ENCODE data around the gene LRPAP1. TPM values are rescaled to one million over a fixed set of nuclear protein-coding genes. Genes with fewer than 3 reads are reported as not detected.
"Not testable (repeated sequence)": the region's sequence is repeated elsewhere in the genome, so short reads cannot be mapped to it uniquely, and the experiment has no call there.

The LRPAP1 gene
- total RNA-seq, 1 donor from 2014 or later: 98.7 TPM

- no peaks in the 10 kb centered on the region for H3K4me1 ChIP-seq
- TF ChIP-seq POLR2AphosphoS5 (IDR thresholded peaks at IDR 0.05; ENCODE audit: insufficient read depth in 1 of 2, low read depth in 1 of 2): no peak
- TF ChIP-seq, protein P1, sequence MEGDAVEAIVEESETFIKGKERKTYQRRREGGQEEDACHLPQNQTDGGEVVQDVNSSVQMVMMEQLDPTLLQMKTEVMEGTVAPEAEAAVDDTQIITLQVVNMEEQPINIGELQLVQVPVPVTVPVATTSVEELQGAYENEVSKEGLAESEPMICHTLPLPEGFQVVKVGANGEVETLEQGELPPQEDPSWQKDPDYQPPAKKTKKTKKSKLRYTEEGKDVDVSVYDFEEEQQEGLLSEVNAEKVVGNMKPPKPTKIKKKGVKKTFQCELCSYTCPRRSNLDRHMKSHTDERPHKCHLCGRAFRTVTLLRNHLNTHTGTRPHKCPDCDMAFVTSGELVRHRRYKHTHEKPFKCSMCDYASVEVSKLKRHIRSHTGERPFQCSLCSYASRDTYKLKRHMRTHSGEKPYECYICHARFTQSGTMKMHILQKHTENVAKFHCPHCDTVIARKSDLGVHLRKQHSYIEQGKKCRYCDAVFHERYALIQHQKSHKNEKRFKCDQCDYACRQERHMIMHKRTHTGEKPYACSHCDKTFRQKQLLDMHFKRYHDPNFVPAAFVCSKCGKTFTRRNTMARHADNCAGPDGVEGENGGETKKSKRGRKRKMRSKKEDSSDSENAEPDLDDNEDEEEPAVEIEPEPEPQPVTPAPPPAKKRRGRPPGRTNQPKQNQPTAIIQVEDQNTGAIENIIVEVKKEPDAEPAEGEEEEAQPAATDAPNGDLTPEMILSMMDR (IDR thresholded peaks at IDR 0.05): no peak
- no peak for DNase-seq (ENCODE audit: extremely low spot score in 2 of 2)
- intact Hi-C loops (cut with DNase I): no loop called here
- H3K27ac ChIP-seq: no peak overlapping the region
- H3K36me3 ChIP-seq: no peaks in the 10 kb centered on the region
- H3K9me3 ChIP-seq: no peaks in the 10 kb centered on the region
- H3K4me3 ChIP-seq: no peak overlapping the region
- no peaks in the 10 kb centered on the region for H3K27me3 ChIP-seq
Measured at GRCh38 chr4:3563403-3563802, 31.2 kb upstream of the LRPAP1 start.

DNA sequence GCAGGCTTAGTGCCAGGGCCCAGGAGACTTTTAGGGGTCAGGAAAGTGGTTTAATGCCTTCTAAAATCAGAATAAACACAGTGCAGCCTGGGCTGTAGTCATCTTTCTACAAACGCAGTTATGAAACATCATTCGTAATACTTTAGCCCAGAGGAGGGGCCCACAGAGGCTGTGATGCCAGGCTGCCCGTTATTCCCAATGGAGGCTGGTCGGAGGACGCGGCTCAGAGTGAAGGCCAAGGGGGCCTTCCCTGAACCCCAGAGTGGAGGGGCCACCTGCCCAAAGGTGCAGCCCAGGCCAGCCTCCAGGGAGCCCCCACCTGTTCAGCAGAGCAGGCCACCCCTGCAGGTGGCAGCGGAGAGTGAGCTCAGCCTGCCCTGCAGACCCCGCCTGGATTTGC, 29.9 kb upstream of the LRPAP1 start:
- H3K36me3 ChIP-seq; H3K27ac ChIP-seq; H3K4me1 ChIP-seq; H3K9me3 ChIP-seq; intact Hi-C loops (cut with DNase I); DNase-seq (ENCODE audit: extremely low spot score in 2 of 2); H3K4me3 ChIP-seq; H3K27me3 ChIP-seq: not testable (repeated sequence)

- H3K9me3 ChIP-seq; intact Hi-C loops (cut with DNase I); H3K27me3 ChIP-seq; H3K4me1 ChIP-seq; DNase-seq (ENCODE audit: extremely low spot score in 2 of 2); H3K27ac ChIP-seq; H3K4me3 ChIP-seq; H3K36me3 ChIP-seq: not testable (repeated sequence)
Measured at GRCh38 chr4:3560465-3560864, 28.2 kb upstream of the LRPAP1 start.

GRCh38 chr4:3559381-3560290, 27.4 kb upstream of the LRPAP1 start:
- H3K36me3 ChIP-seq; H3K4me1 ChIP-seq; intact Hi-C loops (cut with DNase I); H3K9me3 ChIP-seq; H3K27me3 ChIP-seq; H3K4me3 ChIP-seq; H3K27ac ChIP-seq; DNase-seq (ENCODE audit: extremely low spot score in 2 of 2): not testable (repeated sequence)

- H3K27ac ChIP-seq; DNase-seq (ENCODE audit: extremely low spot score in 2 of 2); intact Hi-C loops (cut with DNase I); H3K27me3 ChIP-seq; H3K4me3 ChIP-seq; H3K4me1 ChIP-seq; H3K36me3 ChIP-seq; H3K9me3 ChIP-seq: not testable (repeated sequence)
Measured at GRCh38 chr4:3558514-3558836, 26.3 kb upstream of the LRPAP1 start.

DNA sequence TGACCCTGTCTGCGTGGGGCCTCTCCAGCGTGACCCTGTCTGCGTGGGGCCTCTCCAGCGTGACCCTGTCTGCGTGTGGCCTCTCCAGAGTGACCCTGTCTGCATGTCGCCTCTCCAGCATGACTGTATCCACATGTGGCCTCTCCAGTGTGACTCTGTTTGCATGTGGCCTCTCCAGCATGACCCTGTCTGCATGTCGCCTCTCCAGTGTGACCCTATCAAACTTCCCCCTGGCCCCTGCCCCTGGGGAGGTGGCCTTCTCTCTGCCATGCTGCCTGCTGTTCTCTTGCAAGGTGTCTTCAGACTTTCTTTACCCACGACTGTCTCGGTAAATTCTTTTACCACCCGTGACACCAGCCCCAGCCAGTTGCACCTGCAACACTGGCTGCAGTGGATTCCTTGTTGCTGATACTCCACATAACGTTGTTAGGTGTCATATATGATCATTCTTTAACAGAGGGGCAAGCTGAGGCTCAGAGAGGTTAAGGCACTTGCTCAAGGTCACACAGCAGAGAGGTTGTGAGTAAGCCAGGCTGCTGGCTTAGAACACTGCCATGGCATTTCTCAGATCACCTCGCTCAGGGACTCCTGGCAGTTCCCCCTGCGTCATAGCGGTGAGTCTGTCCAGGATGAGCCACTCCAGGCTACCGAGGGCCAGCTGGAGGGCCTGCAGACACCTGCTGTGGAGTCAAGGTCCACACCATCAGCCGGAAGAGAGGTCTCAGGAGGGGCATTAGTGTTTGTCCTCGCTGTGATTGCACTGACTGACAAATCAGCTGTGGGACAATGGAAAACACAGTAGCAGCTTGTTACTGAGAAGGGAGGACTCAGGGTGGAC, 25.7 kb upstream of the LRPAP1 start:
- H3K4me1 ChIP-seq; DNase-seq (ENCODE audit: extremely low spot score in 2 of 2); intact Hi-C loops (cut with DNase I); H3K4me3 ChIP-seq; H3K27ac ChIP-seq; H3K27me3 ChIP-seq; H3K36me3 ChIP-seq; H3K9me3 ChIP-seq: not testable (repeated sequence)

DNA sequence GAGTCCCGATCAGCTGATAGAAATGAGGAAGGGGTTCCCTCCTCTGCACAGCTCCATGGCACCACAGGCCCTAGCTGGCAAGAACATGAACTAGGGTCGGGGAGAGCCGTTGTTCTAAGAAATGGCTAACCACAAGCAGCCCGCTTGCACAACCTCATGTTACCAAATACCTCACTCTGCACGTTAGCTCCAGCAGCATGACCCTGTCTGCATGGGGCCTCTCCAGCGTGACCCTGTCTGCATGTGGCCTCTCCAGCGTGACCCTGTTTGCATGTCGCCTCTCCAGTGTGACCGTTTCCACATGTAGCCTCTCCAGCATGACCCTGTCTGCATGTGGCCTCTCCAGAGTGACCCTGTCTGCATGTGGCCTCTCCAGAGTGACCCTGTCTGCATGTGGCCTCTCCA, 24.9 kb upstream of the LRPAP1 start:
- DNase-seq (ENCODE audit: extremely low spot score in 2 of 2); H3K4me1 ChIP-seq; H3K4me3 ChIP-seq; H3K36me3 ChIP-seq; H3K9me3 ChIP-seq; intact Hi-C loops (cut with DNase I); H3K27ac ChIP-seq; H3K27me3 ChIP-seq: not testable (repeated sequence)

DNA sequence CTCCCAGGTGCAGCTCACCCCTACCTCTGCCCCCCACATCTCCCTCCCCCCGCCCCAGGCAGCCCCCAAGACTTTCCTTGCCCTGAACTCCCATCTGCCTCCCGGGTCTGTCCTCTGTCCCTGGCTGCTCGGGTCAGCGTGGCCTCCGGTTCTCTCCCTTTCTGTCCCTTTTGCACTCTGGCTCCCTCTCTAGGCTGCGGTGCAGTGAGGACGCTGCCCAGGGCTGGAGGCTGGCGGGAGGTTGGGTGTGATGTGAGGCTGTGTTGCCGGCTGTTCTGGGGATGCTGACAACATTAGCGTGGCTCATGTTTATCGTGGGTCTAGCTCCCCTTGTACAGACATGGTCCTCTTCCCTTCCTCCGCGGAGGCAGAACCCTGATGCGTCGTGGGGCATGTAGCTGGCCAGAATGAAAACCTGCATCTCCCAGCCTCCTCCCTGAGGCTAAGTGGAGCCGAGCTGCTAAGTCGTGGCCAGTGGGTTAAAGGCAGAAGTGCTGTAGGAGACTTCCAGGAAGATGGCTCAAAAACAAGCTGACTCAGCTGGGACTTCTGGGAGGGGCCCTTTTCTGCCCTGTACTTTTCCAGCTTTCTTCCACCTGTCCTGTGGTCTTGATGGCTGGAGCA, 24.1 kb upstream of the LRPAP1 start:
- H3K4me1 ChIP-seq; H3K27ac ChIP-seq; intact Hi-C loops (cut with DNase I); H3K9me3 ChIP-seq; H3K4me3 ChIP-seq; H3K36me3 ChIP-seq; DNase-seq (ENCODE audit: extremely low spot score in 2 of 2); H3K27me3 ChIP-seq: not testable (repeated sequence)

DNA sequence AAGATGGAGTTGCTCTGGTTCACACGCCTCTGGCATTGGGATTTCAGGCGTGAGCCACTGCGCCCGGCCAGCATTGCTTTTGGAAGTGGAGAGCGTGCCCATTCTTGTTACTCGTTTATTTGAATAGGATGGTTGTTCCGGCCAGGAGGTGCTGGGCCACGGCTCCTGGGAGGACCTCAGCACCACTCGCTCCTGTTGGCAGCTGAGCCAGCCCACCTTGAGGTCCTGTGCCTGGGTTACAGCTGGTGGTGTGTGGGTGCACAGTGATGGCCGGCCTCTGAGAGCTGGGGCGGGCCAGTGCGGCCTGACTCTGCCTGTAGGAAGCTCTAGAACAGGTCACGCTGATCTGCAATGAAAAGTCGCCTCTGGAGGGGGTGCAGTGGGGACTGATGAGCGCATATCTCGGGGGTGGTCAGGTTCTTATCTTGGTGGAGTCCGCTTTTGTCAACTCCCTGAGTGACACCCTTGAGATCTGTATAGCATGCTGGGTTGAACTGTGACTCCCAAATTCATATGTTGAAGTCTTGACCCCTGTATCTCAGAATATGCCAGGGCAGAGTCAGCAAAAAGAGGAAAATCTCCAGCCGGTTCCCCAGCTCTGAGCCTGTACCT, 23.3 kb upstream of the LRPAP1 start:
- H3K9me3 ChIP-seq; H3K4me3 ChIP-seq; intact Hi-C loops (cut with DNase I); DNase-seq (ENCODE audit: extremely low spot score in 2 of 2); H3K36me3 ChIP-seq; H3K27me3 ChIP-seq; H3K27ac ChIP-seq; H3K4me1 ChIP-seq: not testable (repeated sequence)

GRCh38 chr4:3551366-3551765, 19.1 kb upstream of the LRPAP1 start:
- intact Hi-C loops (cut with DNase I); H3K4me1 ChIP-seq; H3K27me3 ChIP-seq; H3K9me3 ChIP-seq; H3K27ac ChIP-seq; H3K4me3 ChIP-seq; H3K36me3 ChIP-seq; DNase-seq (ENCODE audit: extremely low spot score in 2 of 2): not testable (repeated sequence)

GRCh38 chr4:3550792-3551325, 18.6 kb upstream of the LRPAP1 start:
- H3K4me1 ChIP-seq; DNase-seq (ENCODE audit: extremely low spot score in 2 of 2); intact Hi-C loops (cut with DNase I); H3K27me3 ChIP-seq; H3K27ac ChIP-seq; H3K4me3 ChIP-seq; H3K36me3 ChIP-seq; H3K9me3 ChIP-seq: not testable (repeated sequence)

Measured in vagina (tissue), 2 donors.